Neural crest cell (in vitro differentiated cells): ENCODE measurements around the gene ANO1. TPM values are rescaled to one million over a fixed set of nuclear protein-coding genes. Genes with fewer than 3 reads are reported as not detected.

Source experiments
- DNase-seq: peaks from one replicate; pipeline ENCODE4 v3.0.0; 2021; ENCODE audit warnings: low read depth, mixed read lengths, low spot score
- H3K27ac Mint-ChIP-seq: one replicate; pipeline ENCODE4 v1.8.0; 2021; ENCODE audit warnings: mild to moderate bottlenecking, mixed read lengths; ENCODE audit not compliant: unreplicated experiment
- H3K27me3 Mint-ChIP-seq: 2 replicates; pipeline ENCODE4 v1.8.0; 2021; ENCODE audit warnings: low read depth, mild to moderate bottlenecking, mixed read lengths
- H3K36me3 Mint-ChIP-seq: 2 replicates; pipeline ENCODE4 v1.8.0; 2021; ENCODE audit warnings: low read depth, mild to moderate bottlenecking, mixed read lengths
- H3K4me1 Mint-ChIP-seq: 2 replicates; pipeline ENCODE4 v1.8.0; 2021; ENCODE audit warnings: mixed read lengths
- H3K4me3 Mint-ChIP-seq: one replicate; pipeline ENCODE4 v1.8.0; 2021; ENCODE audit warnings: mild to moderate bottlenecking, mixed read lengths
- H3K9me3 Mint-ChIP-seq: 2 replicates; pipeline ENCODE4 v1.8.0; 2021; ENCODE audit warnings: mixed read lengths
- CTCF ChIP-seq: fragments of 200-600 bp; sonication (generic); conservative IDR thresholded peaks from 2 replicates; pipeline ENCODE4 v1.5.0; 2021; ENCODE audit warnings: antibody characterized with exemption, mild to moderate bottlenecking
- total RNA-seq: library from RNA; stranded (reverse); gene quantifications from 2 replicates; pipeline ENCODE4 v1.2.1, GENCODE V29; 2021

ANO1 gene
- total RNA-seq, 1 donor from 2014 or later, result not detected

GRCh38 chr11:70191495-70192140 lies 113.5 kb downstream of the ANO1 start:
- no peak overlapping the region for H3K27ac Mint-ChIP-seq
- H3K4me1 Mint-ChIP-seq, result no peaks in the 10 kb centered on the region
- no peaks in the 10 kb centered on the region for H3K9me3 Mint-ChIP-seq
- DNase-seq, result peak; percentile 84
- peak; percentile 95 for TF ChIP-seq CTCF
- H3K4me3 Mint-ChIP-seq, result no peak overlapping the region
- H3K36me3 Mint-ChIP-seq, result no peaks in the 10 kb centered on the region
- peaks cover 22% of the 10 kb centered on the region for H3K27me3 Mint-ChIP-seq

- TF ChIP-seq CTCF, result no peak
- H3K4me1 Mint-ChIP-seq, result no peaks in the 10 kb centered on the region
- no peak overlapping the region for H3K27ac Mint-ChIP-seq
- H3K4me3 Mint-ChIP-seq, result no peak overlapping the region
- no peak for DNase-seq
- H3K9me3 Mint-ChIP-seq, result no peaks in the 10 kb centered on the region
- no peaks in the 10 kb centered on the region for H3K36me3 Mint-ChIP-seq
- peaks cover 22% of the 10 kb centered on the region for H3K27me3 Mint-ChIP-seq
These were observed 114.7 kb downstream of the ANO1 start for GRCh38 chr11:70192666-70193410.

GRCh38 chr11:70193411-70194292 lies 115.5 kb downstream of the ANO1 start:
- H3K4me3 Mint-ChIP-seq, result no peak overlapping the region
- no peaks in the 10 kb centered on the region for H3K4me1 Mint-ChIP-seq
- H3K9me3 Mint-ChIP-seq, result no peaks in the 10 kb centered on the region
- no peak for DNase-seq
- no peak for TF ChIP-seq CTCF
- H3K36me3 Mint-ChIP-seq, result no peaks in the 10 kb centered on the region
- peaks cover 22% of the 10 kb centered on the region for H3K27me3 Mint-ChIP-seq
- H3K27ac Mint-ChIP-seq, result no peak overlapping the region

GRCh38 chr11:70194792-70195791 lies 117.0 kb downstream of the ANO1 start:
- DNase-seq, result no peak
- Mint-ChIP-seq H3K27ac (no peak overlapping the region), H3K4me3 (no peak overlapping the region), H3K36me3 (no peaks in the 10 kb centered on the region), H3K27me3 (peaks cover 29% of the 10 kb centered on the region), H3K4me1 (no peaks in the 10 kb centered on the region), H3K9me3 (no peaks in the 10 kb centered on the region)
- TF ChIP-seq CTCF, result no peak
